GM12878 (cell line): ENCODE measurements around the gene WARS2. TPM values are rescaled to one million over a fixed set of nuclear protein-coding genes. Genes with fewer than 3 reads are reported as not detected.

Experiments used
- ATAC-seq: fragments of 200-7000 bp; cut with Tn5 transposase; 3 replicates; pipeline ENCODE4 v1.9.1; 2020; ENCODE audit warnings: mild to moderate bottlenecking, moderate library complexity
- BruUV-seq: library from RNA; stranded (reverse); fragments of 400-500 nt; replicated peaks from 2 replicates; lab custom pipeline; 2021; lab: Mats Ljungman, UMichigan
- CTCF ChIA-PET: fragments of 300-600 bp; sonication (Branson Sonifier 250); formaldehyde crosslinking; extraction: SDS; loops from one replicate; lab custom pipeline; 2021; ENCODE audit warnings: inconsistent platforms; lab: Yijun Ruan, JAX
- POLR2A ChIA-PET: fragments of 350-600 bp; formaldehyde crosslinking; extraction: SDS; loops from one replicate; lab custom pipeline; 2021; ENCODE audit warnings: inconsistent platforms; lab: Charles Lee
- RAD21 ChIA-PET: fragments of 300-600 bp; sonication (Branson Sonifier 250); formaldehyde crosslinking; loops from one replicate; lab custom pipeline; 2023; ENCODE audit warnings: antibody characterized with exemption; ENCODE audit not compliant: unreplicated experiment; lab: Charles Lee
- SMC1A ChIA-PET: fragments of 300-600 bp; sonication (Branson Sonifier 250); formaldehyde crosslinking; loops from one replicate; lab custom pipeline; 2023; ENCODE audit not compliant: unreplicated experiment, uncharacterized antibody; lab: Charles Lee
- DNase-seq: peaks from one replicate; pipeline ENCODE4 v3.0.0-alpha.2; 2011; ENCODE audit warnings: low read depth, low spot score
- FAIRE-seq: peaks from 3 replicates; lab custom pipeline; 2011; peaks lifted over from hg19 to GRCh38; lab: Jason Lieb, UNC
- H2AFZ ChIP-seq: 2 replicates; pipeline ENCODE4 v1.6.0; 2011; ENCODE audit warnings: low read depth, low read length, control low read depth; ENCODE audit not compliant: control insufficient read depth
- H3K27ac ChIP-seq: 2 replicates; pipeline ENCODE4 v1.5.1; 2011; ENCODE audit warnings: control low read depth; ENCODE audit not compliant: control insufficient read depth, insufficient read depth
- H3K27me3 ChIP-seq, 2 experiments: replicated peaks in 1 of 2; 2 replicates each; pipeline versions ENCODE4 v1.6.0 to v1.6.1; 2011; ENCODE audit warnings: low read length in 1 of 2; ENCODE audit not compliant: control insufficient read depth in 2 of 2, insufficient read depth in 2 of 2
- H3K36me3 ChIP-seq, 2 experiments: 2 replicates each; pipeline ENCODE4 v1.5.1; 2011; ENCODE audit warnings: low read length in 1 of 2; ENCODE audit not compliant: control insufficient read depth in 2 of 2, insufficient read depth in 2 of 2
- H3K4me1 ChIP-seq: 2 replicates; pipeline ENCODE4 v1.6.1; 2011; ENCODE audit warnings: mild to moderate bottlenecking, low read length, moderate library complexity, mixed read lengths; ENCODE audit not compliant: control insufficient read depth, insufficient read depth
- H3K4me2 ChIP-seq: 2 replicates; pipeline ENCODE4 v1.6.0; 2011; ENCODE audit warnings: control low read depth; ENCODE audit not compliant: control insufficient read depth, insufficient read depth
- H3K4me3 ChIP-seq: fragments of 200-600 bp; sonication (generic); 2 replicates; pipeline ENCODE4 v1.5.1; 2016
- H3K79me2 ChIP-seq: 2 replicates; pipeline ENCODE4 v1.6.0; 2011; ENCODE audit warnings: low read length; ENCODE audit not compliant: control insufficient read depth, insufficient read depth
- H3K9ac ChIP-seq: 2 replicates; pipeline ENCODE4 v1.8.0; 2011; ENCODE audit warnings: low read length, control low read depth, mixed read lengths; ENCODE audit not compliant: control insufficient read depth, insufficient read depth
- H3K9me3 ChIP-seq: replicated peaks from 3 replicates; pipeline ENCODE4 v1.5.1; 2011; ENCODE audit warnings: mild to moderate bottlenecking, low read length; ENCODE audit not compliant: control insufficient read depth, insufficient read depth
- H4K20me1 ChIP-seq: 2 replicates; pipeline ENCODE4 v1.6.0; 2011; ENCODE audit not compliant: control insufficient read depth, insufficient read depth
- CREM ChIP-seq: IDR thresholded peaks from 2 replicates; pipeline ENCODE4 v1.6.1; 2014; ENCODE audit warnings: antibody characterized with exemption, low read depth
- HCFC1 ChIP-seq: fragments of 150-350 bp; IDR thresholded peaks from 2 replicates; pipeline ENCODE4 v1.6.1; 2014; ENCODE audit warnings: low read length
- KAT2A ChIP-seq: conservative IDR thresholded peaks from 2 replicates; pipeline ENCODE4 v1.6.1; 2011; ENCODE audit warnings: low read depth, low read length; ENCODE audit not compliant: control insufficient read depth
- KLF5 ChIP-seq: fragments of 450-650 bp; IDR thresholded peaks from 2 replicates; pipeline ENCODE4 v1.6.1; 2014; ENCODE audit warnings: mild to moderate bottlenecking; ENCODE audit not compliant: partially characterized antibody
- RAD51 ChIP-seq: fragments of 450-650 bp; IDR thresholded peaks from 2 replicates; pipeline ENCODE4 v1.6.1; 2016; ENCODE audit warnings: moderate library complexity, mild to moderate bottlenecking, inconsistent platforms
- RCOR1 ChIP-seq: conservative IDR thresholded peaks from 2 replicates; pipeline ENCODE4 v1.6.1; 2012; ENCODE audit warnings: low read depth, low read length, improper control_type of control experiment
- RUNX3 ChIP-seq: IDR thresholded peaks from 2 replicates; pipeline ENCODE4 v1.6.1; 2012; ENCODE audit warnings: low read length, inconsistent platforms
- STAT1 ChIP-seq: fragments of 450-650 bp; conservative IDR thresholded peaks from 2 replicates; pipeline ENCODE4 v1.6.1; 2014; ENCODE audit warnings: antibody characterized with exemption, mild to moderate bottlenecking
- WRNIP1 ChIP-seq: IDR thresholded peaks from 2 replicates; pipeline ENCODE4 v1.6.1; 2011; ENCODE audit warnings: low read depth, low read length, improper control_type of control experiment, borderline replicate concordance
- ZNF207 ChIP-seq: fragments of 450-650 bp; IDR thresholded peaks from 2 replicates; pipeline ENCODE4 v1.6.1; 2014; ENCODE audit warnings: antibody characterized with exemption, mild to moderate bottlenecking, borderline replicate concordance
- WGBS: methylation state at CpG from one replicate; pipeline ENCODE4 v1.1.6; 2016; ENCODE audit warnings: low lambda C conversion rate; ENCODE audit not compliant: insufficient replicate concordance, insufficient coverage; ENCODE audit errors: missing lambda C conversion rate; 5-methylcytosine and 5-hydroxymethylcytosine counted together
- in situ Hi-C: fragments of 300-500 bp; cut with MboI; formaldehyde crosslinking; loops from 9 replicates; pipeline ENCODE4 v1.14.3; 2018; ENCODE audit warnings: mixed read lengths
- intact Hi-C: fragments of 100-400 bp; cut with micrococcal nuclease; formaldehyde crosslinking; loops from one replicate; pipeline ENCODE4 v1.14.2; 2022; ENCODE audit not compliant: unreplicated experiment
- polyA plus RNA-seq, 11 experiments: library from polyadenylated mRNA; depleted of rRNA in 4 of 11; unstranded in 6 of 11; stranded (reverse) in 5 of 11; fragments of >200 nt; fragmentation: Nextera tagmentation in 4 of 11; fragmentation: Illumina TruSeq in 1 of 11; extraction: Ambion mirVana in 4 of 11; extraction: Trizol in 1 of 11; gene quantifications; 1 replicate in 1 of 11; 2 replicates in 10 of 11; pipeline versions ENCODE4 v1.2.1 to v1.2.3, GENCODE V29; 2011 to 2016; ENCODE audit warnings: inconsistent platforms in 2 of 11, missing spikeins in 2 of 11, low read depth in 1 of 11
- total RNA-seq, 4 experiments: library from RNA; depleted of rRNA in 3 of 4; stranded (reverse); fragments of >200 nt in 3 of 4; fragmentation: Illumina TruSeq in 1 of 4; extraction: Trizol in 1 of 4; gene quantifications; 2 replicates each; pipeline versions ENCODE4 v1.2.1 to v1.2.3, GENCODE V29; 2013 to 2021
- TF ChIP-seq, protein P1 (sequence below): fragments of 150-350 bp; IDR thresholded peaks from 2 replicates; pipeline ENCODE4 v1.6.1; 2014; ENCODE audit warnings: mild to moderate bottlenecking, low read depth, low read length
- TF ChIP-seq, protein P2 (sequence below): IDR thresholded peaks from 2 replicates; pipeline ENCODE4 v1.6.1; 2012; ENCODE audit warnings: low read depth, low read length, improper control_type of control experiment
- TF ChIP-seq, protein P3 (sequence below): fragments of 450-650 bp; IDR thresholded peaks from 2 replicates; pipeline ENCODE4 v1.6.1; 2017; ENCODE audit warnings: low read depth, mild to moderate bottlenecking, moderate library complexity

The WARS2 gene
- total and polyA plus RNA-seq, 10 of the 15 experiments (the other 5 are each of a cell fraction or from before 2014, with no cell fraction given), result 5.5 to 22.2 (median 14.4) TPM

DNA sequence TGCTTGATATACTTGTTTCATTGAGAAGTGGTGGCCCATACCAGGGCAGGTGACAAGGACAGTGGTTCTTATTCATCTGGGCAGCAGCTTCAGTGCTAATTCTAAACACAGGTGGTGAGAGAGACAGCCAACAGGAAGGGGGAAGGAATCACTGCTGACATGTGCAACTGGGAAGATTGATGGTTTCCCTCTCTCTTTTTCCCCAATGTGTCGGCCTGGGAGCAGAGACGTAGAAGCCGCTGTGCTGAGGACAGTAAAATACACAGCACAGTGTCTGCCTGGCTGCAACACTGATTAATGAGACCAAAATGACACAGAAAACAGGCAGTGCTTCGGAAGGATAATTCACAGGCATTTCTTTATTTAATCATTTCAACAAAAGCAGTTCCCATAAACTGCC is 48.8 kb downstream of the WARS2 start:
- FAIRE-seq, result no peak
- ATAC-seq, result no peak
- Histone ChIP-seq H3K27me3 (no peaks in the 10 kb centered on the region), H3K79me2 (no peaks in the 10 kb centered on the region), H3K4me2 (no peak overlapping the region), H3K36me3 (no peaks in the 10 kb centered on the region), H3K4me1 (no peaks in the 10 kb centered on the region), H3K27ac (no peak overlapping the region), H4K20me1 (no peaks in the 10 kb centered on the region), H2AFZ (no peak overlapping the region)
- intact Hi-C loops, result no loop called here
- SMC1A ChIA-PET, result interaction anchor here (0.7 to 1.5 kb wide), 2 partner anchors 11 to 45 kb away, joined by 3 to 5 read pairs; no protein-coding TSS in a partner anchor
- RAD21 ChIA-PET, result no interaction called here
- DNase-seq, result no peak
- CTCF ChIA-PET, result interaction anchor here (1.4 kb wide), 1 partner anchor 10 kb away, joined by 3 read pairs; no protein-coding TSS in a partner anchor
- in situ Hi-C loops, result no loop called here
- TF ChIP-seq RCOR1 (no peak), HCFC1 (no peak), ZNF207 (no peak), KLF5 (no peak), RUNX3 (no peak), KAT2A (no peak), WRNIP1 (no peak), STAT1 (no peak), RAD51 (no peak), CREM (no peak)
- TF ChIP-seq, protein P1, sequence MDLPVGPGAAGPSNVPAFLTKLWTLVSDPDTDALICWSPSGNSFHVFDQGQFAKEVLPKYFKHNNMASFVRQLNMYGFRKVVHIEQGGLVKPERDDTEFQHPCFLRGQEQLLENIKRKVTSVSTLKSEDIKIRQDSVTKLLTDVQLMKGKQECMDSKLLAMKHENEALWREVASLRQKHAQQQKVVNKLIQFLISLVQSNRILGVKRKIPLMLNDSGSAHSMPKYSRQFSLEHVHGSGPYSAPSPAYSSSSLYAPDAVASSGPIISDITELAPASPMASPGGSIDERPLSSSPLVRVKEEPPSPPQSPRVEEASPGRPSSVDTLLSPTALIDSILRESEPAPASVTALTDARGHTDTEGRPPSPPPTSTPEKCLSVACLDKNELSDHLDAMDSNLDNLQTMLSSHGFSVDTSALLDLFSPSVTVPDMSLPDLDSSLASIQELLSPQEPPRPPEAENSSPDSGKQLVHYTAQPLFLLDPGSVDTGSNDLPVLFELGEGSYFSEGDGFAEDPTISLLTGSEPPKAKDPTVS, result no peak
- TF ChIP-seq, protein P2, sequence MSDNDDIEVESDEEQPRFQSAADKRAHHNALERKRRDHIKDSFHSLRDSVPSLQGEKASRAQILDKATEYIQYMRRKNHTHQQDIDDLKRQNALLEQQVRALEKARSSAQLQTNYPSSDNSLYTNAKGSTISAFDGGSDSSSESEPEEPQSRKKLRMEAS, result no peak
- TF ChIP-seq, protein P3, sequence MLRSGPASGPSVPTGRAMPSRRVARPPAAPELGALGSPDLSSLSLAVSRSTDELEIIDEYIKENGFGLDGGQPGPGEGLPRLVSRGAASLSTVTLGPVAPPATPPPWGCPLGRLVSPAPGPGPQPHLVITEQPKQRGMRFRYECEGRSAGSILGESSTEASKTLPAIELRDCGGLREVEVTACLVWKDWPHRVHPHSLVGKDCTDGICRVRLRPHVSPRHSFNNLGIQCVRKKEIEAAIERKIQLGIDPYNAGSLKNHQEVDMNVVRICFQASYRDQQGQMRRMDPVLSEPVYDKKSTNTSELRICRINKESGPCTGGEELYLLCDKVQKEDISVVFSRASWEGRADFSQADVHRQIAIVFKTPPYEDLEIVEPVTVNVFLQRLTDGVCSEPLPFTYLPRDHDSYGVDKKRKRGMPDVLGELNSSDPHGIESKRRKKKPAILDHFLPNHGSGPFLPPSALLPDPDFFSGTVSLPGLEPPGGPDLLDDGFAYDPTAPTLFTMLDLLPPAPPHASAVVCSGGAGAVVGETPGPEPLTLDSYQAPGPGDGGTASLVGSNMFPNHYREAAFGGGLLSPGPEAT, result no peak
- TF ChIP-seq, all 136 proteins: peak for 0
- POLR2A ChIA-PET, result no interaction called here
- 98% methylated on average over 4 of the region's 4 CpGs for WGBS
- H3K9me3 ChIP-seq, result no peaks in the 10 kb centered on the region; the same call in 2 of the 3 replicates
- no peak overlapping the region for H3K4me3 ChIP-seq
- BruUV-seq, result no TSS peak
- no peak overlapping the region for H3K9ac ChIP-seq
